IPS-18a (cell line): Measurements from ENCODE around the gene USP49.

Experiments used
- H3K27ac ChIP-seq: one replicate; pipeline ENCODE4 v1.5.1; 2013; ENCODE audit warnings: low read length
- H3K27me3 ChIP-seq: one replicate; pipeline ENCODE4 v1.6.1; 2013; ENCODE audit warnings: mild to moderate bottlenecking, low read length; ENCODE audit not compliant: control insufficient read depth, insufficient read depth
- H3K36me3 ChIP-seq: one replicate; pipeline ENCODE4 v1.6.1; 2013; ENCODE audit warnings: low read depth, low read length; ENCODE audit not compliant: control insufficient read depth
- H3K4me1 ChIP-seq: one replicate; pipeline ENCODE4 v1.6.1; 2013; ENCODE audit warnings: low read depth, low read length; ENCODE audit not compliant: control insufficient read depth
- H3K4me3 ChIP-seq: one replicate; pipeline ENCODE4 v1.5.1; 2013; ENCODE audit warnings: low read length
- H3K9ac ChIP-seq: one replicate; pipeline ENCODE4 v1.6.1; 2013; ENCODE audit warnings: mild to moderate bottlenecking, low read length, moderate library complexity
- H3K9me3 ChIP-seq: one replicate; pipeline ENCODE4 v1.6.1; 2013; ENCODE audit warnings: low read depth, low read length; ENCODE audit not compliant: control insufficient read depth

The USP49 gene

DNA sequence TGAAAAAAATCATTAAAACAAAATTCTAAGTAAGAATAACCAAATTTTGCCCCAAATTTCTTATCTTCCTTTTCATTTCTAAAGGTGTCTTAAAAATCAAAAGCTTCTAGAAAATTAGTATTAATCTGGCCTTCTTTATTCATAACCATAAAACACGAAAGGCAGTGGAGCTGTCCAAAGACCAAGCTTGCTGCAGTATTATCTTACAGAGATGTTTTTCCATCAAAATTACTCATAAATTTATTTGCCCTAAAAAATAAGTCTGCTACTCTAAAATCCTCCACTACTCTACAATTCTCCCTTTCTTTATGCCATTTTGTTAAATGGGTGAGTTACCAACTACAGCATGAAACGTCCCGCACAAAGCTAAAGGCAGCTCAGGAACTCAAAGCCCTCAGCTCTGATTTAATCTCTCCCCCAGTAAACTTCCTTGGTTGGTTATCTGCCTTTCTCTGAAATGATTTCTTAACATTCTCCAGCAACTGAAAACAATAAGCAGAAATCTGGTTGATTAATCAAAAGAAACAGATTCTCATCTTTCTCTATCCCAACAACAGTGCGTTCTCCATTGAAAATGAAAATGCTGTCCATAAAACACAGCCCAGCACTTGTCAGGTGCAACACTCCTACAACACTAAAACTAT is 2.1 kb downstream of the USP49 start:
- no peaks in the 10 kb centered on the region for H3K9me3 ChIP-seq
- no peaks in the 10 kb centered on the region for H3K27me3 ChIP-seq
- H3K27ac ChIP-seq, result no peak overlapping the region
- H3K4me1 ChIP-seq, result peaks cover 22% of the 10 kb centered on the region
- peak overlapping the region; percentile 95 for H3K9ac ChIP-seq
- H3K36me3 ChIP-seq, result no peaks in the 10 kb centered on the region
- H3K4me3 ChIP-seq, result peak overlapping the region; percentile 92

- Histone ChIP-seq H3K36me3 (no peaks in the 10 kb centered on the region), H3K9ac (no peak overlapping the region), H3K4me3 (no peak overlapping the region), H3K9me3 (no peaks in the 10 kb centered on the region), H3K27ac (no peak overlapping the region), H3K27me3 (no peaks in the 10 kb centered on the region), H3K4me1 (peaks cover 9% of the 10 kb centered on the region)
These were observed 7.8 kb downstream of the USP49 start for GRCh38 chr6:41887331-41887751.

GRCh38 chr6:41885930-41886329 is 9.2 kb downstream of the USP49 start:
- H3K27ac ChIP-seq, result no peak overlapping the region
- no peak overlapping the region for H3K9ac ChIP-seq
- H3K4me1 ChIP-seq, result peaks cover 9% of the 10 kb centered on the region
- no peaks in the 10 kb centered on the region for H3K27me3 ChIP-seq
- no peaks in the 10 kb centered on the region for H3K9me3 ChIP-seq
- no peaks in the 10 kb centered on the region for H3K36me3 ChIP-seq
- H3K4me3 ChIP-seq, result no peak overlapping the region

- no peak overlapping the region for H3K9ac ChIP-seq
- no peak overlapping the region for H3K27ac ChIP-seq
- H3K4me3 ChIP-seq, result no peak overlapping the region
- H3K27me3 ChIP-seq, result no peaks in the 10 kb centered on the region
- peaks cover 9% of the 10 kb centered on the region for H3K4me1 ChIP-seq
- no peaks in the 10 kb centered on the region for H3K36me3 ChIP-seq
- H3K9me3 ChIP-seq, result no peaks in the 10 kb centered on the region
These were observed 10.2 kb downstream of the USP49 start for GRCh38 chr6:41884957-41885356.

DNA sequence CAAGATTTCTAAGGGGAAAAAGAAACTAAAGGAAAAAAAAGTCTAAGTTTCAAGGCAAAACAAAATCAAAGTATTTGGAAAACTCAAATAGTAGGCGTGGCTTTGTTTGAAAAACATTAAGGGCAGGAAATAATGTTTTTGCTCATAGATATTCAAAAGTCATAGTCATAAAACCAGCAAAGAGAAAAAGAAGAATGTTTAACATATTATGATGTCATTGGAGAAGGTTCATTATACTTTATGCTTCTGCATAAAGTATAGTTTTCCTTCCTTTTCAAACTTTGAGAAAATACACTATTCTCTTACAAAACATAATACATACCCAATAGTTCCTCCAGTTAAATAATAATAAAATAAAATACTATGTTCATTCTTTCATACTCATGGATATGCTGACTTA is 13.7 kb downstream of the USP49 start:
- Histone ChIP-seq H3K36me3 (no peaks in the 10 kb centered on the region), H3K27ac (no peak overlapping the region), H3K27me3 (no peaks in the 10 kb centered on the region), H3K4me1 (no peaks in the 10 kb centered on the region), H3K4me3 (no peak overlapping the region), H3K9ac (no peak overlapping the region), H3K9me3 (no peaks in the 10 kb centered on the region)

GRCh38 chr6:41878961-41879405 is 16.2 kb downstream of the USP49 start:
- Histone ChIP-seq H3K27ac (no peak overlapping the region), H3K27me3 (no peaks in the 10 kb centered on the region), H3K36me3 (no peaks in the 10 kb centered on the region), H3K9ac (no peak overlapping the region), H3K4me3 (no peak overlapping the region), H3K9me3 (no peaks in the 10 kb centered on the region), H3K4me1 (no peaks in the 10 kb centered on the region)

DNA sequence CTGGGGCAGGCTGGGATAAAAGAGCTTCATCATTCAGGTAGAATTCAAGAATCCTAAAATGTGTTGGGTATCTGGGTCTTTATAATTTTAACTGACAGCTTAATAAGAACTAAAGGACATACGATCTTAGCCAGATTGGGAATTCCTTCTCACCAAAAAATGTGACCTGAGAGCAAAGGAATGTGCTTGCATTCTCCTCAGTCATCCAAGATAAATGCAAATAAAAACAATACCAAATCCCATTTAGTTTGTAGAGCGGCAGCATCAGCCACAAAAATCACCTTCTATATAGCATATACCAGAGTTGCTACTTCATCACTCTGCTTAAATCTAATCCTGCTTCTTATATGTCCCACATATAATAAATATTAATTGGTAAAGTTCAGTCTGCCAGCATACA is 16.9 kb downstream of the USP49 start:
- no peaks in the 10 kb centered on the region for H3K4me1 ChIP-seq
- H3K4me3 ChIP-seq, result no peak overlapping the region
- H3K27ac ChIP-seq, result no peak overlapping the region
- no peaks in the 10 kb centered on the region for H3K27me3 ChIP-seq
- H3K36me3 ChIP-seq, result no peaks in the 10 kb centered on the region
- no peaks in the 10 kb centered on the region for H3K9me3 ChIP-seq
- no peak overlapping the region for H3K9ac ChIP-seq

DNA sequence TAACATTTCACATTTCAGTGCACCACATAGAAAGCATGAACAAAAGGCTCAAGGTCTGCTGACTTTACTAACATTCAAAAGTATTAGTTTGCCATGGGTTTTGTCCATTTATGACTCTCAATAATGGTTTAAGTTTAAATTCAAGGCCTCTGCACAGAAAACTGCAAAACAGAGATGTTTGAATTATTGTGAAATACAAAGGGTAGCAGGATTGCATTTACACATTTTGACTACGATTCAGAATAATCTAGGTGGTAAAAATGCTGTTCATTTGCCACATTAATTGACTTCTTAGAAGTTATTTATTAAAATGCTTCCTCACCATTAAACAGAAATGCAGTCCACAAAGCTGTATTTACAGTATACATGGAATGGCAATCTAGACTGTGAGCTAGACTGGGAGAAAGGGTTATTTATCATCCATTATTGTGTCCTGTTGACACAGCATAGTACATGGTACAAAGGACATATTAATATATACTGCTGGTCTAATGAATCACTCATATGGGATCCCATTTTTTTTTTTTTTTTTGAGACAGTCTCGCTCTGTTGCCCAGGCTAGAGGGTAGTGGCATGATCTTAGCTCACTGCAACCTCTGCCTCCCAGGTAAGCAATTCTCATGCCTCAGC is 18.0 kb downstream of the USP49 start:
- Histone ChIP-seq H3K4me3 (no peak overlapping the region), H3K27ac (no peak overlapping the region), H3K9me3 (no peaks in the 10 kb centered on the region), H3K27me3 (no peaks in the 10 kb centered on the region), H3K36me3 (no peaks in the 10 kb centered on the region), H3K4me1 (no peaks in the 10 kb centered on the region), H3K9ac (no peak overlapping the region)

DNA sequence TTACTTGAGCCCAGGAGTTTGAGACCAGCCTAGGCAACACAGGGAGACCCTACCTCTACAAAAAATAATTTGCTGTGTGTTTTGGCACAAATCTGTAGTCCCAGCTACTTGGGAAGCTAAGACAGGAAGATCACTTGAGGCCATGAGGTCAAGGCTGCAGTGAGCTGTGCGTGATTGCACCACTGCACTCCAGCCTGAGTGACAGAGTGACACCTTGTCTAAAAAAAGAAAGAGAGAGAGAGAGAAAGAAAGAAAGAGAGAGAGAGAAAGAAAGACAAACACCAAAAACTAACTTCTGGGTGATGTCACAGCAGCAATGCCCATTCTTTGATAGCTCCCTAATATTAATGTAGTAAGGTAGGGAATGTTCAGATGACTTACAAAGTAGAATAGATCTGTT is 20.4 kb downstream of the USP49 start:
- H3K4me3 ChIP-seq, result no peak overlapping the region
- no peaks in the 10 kb centered on the region for H3K27me3 ChIP-seq
- no peak overlapping the region for H3K9ac ChIP-seq
- no peaks in the 10 kb centered on the region for H3K9me3 ChIP-seq
- H3K36me3 ChIP-seq, result peaks cover 6% of the 10 kb centered on the region
- no peak overlapping the region for H3K27ac ChIP-seq
- H3K4me1 ChIP-seq, result no peaks in the 10 kb centered on the region

DNA sequence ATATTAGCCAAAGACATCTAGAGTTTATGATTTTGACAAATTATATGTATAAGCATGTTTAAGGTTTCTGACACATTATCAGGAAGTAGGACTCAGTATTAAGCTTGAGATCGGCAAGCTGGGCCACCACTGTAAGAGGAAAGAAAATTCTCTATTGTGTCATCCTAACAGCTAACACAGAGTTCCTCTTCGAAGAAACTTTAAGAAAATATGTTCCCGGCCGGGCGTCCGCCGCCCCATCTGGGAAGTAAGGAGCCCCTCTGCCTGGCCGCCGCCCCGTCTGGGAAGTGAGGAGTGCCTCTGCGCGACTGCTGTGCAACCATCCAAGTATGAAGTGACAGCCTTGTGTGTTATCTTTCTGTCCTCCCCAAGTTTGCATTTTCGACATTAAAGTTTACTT is 23.0 kb downstream of the USP49 start:
- H3K4me3 ChIP-seq, result no peak overlapping the region
- H3K27ac ChIP-seq, result no peak overlapping the region
- H3K4me1 ChIP-seq, result no peaks in the 10 kb centered on the region
- H3K9ac ChIP-seq, result no peak overlapping the region
- H3K27me3 ChIP-seq, result no peaks in the 10 kb centered on the region
- no peaks in the 10 kb centered on the region for H3K9me3 ChIP-seq
- H3K36me3 ChIP-seq, result peaks cover 6% of the 10 kb centered on the region

DNA sequence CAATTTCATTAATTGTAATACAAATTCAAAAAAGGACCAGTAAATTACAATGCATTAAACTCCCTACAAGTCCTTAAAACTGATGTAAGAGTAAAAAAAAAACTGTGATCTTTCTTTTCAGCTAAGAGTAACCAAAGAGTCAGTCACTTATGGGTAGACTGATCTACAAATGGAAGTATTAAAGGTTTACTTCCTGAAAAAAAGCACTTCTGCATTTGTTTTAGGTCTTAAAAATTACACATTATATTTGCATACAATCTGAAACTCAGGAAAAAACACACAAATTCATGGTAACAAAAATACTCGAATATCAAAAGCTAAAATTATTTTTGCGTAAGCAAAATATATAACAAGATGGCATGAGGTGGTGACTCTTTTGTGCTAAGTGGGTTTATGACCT is 23.5 kb downstream of the USP49 start:
- Histone ChIP-seq H3K9ac (no peak overlapping the region), H3K9me3 (no peaks in the 10 kb centered on the region), H3K4me3 (no peak overlapping the region), H3K36me3 (peaks cover 6% of the 10 kb centered on the region), H3K27me3 (no peaks in the 10 kb centered on the region), H3K4me1 (no peaks in the 10 kb centered on the region), H3K27ac (no peak overlapping the region)

- Histone ChIP-seq H3K9ac (no peak overlapping the region), H3K4me3 (no peak overlapping the region), H3K4me1 (no peaks in the 10 kb centered on the region), H3K27me3 (no peaks in the 10 kb centered on the region), H3K27ac (no peak overlapping the region), H3K9me3 (no peaks in the 10 kb centered on the region), H3K36me3 (no peaks in the 10 kb centered on the region)
These were observed 35.8 kb downstream of the USP49 start for GRCh38 chr6:41859356-41859755.
